ENCODE measurements around the gene AP4S1.
"Not testable (repeated sequence)": the region's sequence is repeated elsewhere in the genome, so short reads cannot be mapped to it uniquely, and the experiment has no call there.

AP4S1 gene

GRCh38 chr14:31025367-31026076 is at the start of gene AP4S1:
AP4S1 (plus strand) TSS chr14:31025649; CDS start chr14:31066197, 40,548 bp downstream.
- no peak for DNase-seq

GRCh38 chr14:30977752-30978151 is 47.7 kb upstream of the AP4S1 start:
- no peak for DNase-seq

- peak; percentile 73 for DNase-seq
These were observed 45.2 kb upstream of the AP4S1 start for GRCh38 chr14:30980106-30980704.

DNA sequence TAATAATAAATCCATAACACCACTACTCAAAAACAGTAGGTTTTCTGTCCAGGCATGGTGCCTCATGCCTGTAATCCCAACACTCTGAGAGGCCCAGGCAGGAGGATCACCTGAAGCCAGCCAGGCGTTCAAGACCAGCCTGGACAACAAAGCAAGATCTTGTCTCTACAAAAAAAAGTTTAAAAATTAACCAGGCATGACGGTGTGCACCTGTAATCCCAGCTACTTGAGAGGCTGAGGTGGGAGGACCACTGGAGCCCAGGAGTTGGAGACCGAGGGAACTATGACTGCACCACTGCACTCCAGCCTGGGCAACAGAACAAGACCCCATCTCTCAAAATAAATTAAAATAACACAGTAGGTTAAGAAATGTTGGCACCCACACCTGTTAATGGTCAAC is 44.5 kb upstream of the AP4S1 start:
- DNase-seq, result no peak

- peak; percentile 20 for DNase-seq
These were observed 42.9 kb upstream of the AP4S1 start for GRCh38 chr14:30982533-30982932.

- no peak for DNase-seq
These were observed 41.6 kb upstream of the AP4S1 start for GRCh38 chr14:30983858-30984257.

GRCh38 chr14:30985796-30986195 is 39.7 kb upstream of the AP4S1 start:
- no peak for DNase-seq

DNA sequence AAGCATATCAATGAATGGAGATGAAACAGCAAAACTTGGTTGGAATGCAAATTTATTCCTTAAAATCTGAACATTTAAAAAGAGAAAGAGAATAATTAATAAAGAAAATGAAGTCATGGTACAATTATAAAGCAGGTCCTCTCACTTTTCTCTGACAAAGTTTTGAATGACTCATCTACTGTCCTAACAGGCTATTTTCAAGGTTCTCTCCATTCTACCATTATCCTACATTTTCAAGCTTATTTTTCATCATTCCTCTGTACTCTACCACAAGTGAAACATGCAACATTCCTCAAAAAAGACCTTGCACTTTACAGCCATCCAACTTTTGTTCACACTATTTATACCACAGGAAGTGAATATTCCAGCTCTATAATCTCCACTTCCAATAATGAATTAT is 36.9 kb upstream of the AP4S1 start:
- no peak for DNase-seq

DNA sequence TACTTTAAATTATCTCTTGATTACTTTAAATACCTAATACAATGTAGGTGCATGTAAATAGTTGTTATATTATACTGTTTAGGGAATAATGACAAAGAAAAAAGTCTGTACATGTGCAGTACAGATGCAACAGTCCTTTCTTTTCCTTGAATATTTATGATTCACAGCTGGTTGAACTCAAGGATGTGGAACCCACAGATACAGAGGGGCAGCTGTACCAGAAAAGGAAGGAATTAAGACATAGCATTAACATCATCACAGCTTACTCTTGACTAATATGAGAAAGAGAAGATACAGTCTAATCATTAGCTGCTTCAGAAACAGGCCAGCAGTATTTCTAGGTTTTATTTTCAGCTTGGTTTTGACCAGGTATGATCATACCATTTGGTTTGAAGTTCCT is 34.7 kb upstream of the AP4S1 start:
- peak; percentile 36 for DNase-seq

GRCh38 chr14:30991408-30991807 is 34.0 kb upstream of the AP4S1 start:
- no peak for DNase-seq

GRCh38 chr14:30993071-30993470 is 32.4 kb upstream of the AP4S1 start:
- DNase-seq, result no peak

DNA sequence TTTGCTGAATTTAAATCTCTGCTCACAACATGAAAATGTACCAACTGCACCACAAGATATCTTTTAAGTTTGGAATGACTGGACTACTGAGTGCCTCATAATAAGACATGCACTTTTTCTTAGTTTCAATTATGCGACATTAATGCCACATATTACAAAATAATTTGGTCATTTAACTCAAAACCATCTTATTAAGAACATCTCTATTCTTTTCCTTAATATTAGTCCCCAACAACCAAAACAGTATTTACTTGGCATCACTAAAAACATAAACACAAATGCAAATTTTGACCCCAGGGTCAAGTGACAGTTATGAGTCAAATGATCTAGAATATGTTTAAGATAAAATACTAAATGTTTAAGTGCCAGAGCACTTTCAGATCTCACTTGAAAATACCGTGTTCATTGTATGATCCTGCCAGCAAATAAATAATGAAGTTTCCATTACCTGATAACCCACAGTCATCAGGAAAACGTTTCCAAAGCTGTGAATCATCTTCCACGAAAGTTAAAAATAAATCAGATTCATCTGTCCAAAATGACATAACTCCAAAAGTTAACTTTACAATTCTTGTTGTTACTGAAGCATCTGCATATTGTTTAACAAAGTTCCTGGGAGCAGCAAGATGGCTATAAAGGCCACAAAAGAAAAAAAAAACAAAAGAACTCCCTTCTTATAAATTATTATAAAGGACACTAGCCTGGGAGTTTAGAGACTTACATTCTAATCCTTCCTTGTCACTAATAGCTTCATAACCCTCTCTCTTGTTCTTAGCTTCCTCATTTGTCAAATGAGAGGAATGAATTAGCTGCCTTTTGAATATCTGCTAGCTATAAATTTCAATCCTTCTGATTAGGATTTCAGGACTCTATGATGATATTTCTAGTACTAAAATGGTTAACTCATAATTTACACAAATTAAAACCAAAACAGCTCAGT is 30.5 kb upstream of the AP4S1 start:
- DNase-seq, result peak; percentile 42

DNA sequence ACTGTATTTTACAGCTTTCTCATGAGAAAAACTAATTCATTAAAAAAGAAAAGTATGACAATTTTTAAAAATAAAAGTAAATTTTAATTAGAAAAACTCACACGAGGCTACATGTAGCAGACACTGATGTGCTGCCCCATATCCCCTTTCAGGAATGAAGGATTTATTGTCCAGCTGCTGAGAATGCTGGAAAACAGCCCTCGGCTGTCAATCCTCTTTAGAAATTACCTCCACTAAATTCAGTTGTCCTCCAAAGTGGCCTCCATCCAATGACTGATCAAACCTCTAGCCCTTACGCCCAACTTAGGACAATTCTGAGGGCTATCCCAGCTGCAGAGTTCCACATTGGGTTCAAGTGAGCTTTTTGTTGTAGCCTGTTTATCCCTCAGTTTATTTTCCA is 29.8 kb upstream of the AP4S1 start:
- DNase-seq, result no peak

DNA sequence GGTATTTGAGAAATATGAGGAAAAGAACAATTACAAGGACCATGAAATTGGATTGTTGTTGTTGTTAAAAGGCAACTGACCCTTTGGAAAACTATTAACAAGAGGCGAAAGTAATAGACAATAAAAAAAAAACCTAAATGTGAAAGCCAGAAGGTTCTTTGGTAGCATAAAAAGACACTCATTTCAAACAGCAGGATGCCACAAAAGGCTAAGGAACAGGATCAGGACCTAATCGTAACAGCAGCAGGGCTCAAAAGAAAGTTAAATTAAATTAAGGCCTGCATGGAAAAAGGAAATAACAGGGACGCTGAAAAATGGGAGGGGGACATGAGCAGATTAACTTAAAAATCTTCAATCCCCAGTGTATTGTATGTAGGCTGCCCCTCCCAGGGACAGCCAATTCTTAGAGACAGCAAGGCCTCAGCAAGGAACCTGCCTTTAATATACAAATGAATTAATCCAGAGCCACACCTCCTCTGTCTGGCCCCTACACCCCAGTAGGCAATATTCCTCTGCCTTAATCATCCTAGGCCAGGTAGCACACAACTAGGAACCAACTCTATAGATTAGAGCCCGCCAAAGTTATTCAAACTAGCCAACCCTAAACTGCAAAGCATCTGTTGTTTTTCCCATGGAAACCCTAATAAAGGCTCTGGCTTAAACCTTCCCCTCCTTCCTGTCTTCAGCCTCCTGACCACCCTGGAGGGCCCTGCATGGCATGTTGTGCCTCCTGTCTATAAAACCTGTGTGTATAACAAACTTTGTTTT is 28.4 kb upstream of the AP4S1 start:
- no peak for DNase-seq

- no peak for DNase-seq
These were observed 27.2 kb upstream of the AP4S1 start for GRCh38 chr14:30998100-30998706.

DNA sequence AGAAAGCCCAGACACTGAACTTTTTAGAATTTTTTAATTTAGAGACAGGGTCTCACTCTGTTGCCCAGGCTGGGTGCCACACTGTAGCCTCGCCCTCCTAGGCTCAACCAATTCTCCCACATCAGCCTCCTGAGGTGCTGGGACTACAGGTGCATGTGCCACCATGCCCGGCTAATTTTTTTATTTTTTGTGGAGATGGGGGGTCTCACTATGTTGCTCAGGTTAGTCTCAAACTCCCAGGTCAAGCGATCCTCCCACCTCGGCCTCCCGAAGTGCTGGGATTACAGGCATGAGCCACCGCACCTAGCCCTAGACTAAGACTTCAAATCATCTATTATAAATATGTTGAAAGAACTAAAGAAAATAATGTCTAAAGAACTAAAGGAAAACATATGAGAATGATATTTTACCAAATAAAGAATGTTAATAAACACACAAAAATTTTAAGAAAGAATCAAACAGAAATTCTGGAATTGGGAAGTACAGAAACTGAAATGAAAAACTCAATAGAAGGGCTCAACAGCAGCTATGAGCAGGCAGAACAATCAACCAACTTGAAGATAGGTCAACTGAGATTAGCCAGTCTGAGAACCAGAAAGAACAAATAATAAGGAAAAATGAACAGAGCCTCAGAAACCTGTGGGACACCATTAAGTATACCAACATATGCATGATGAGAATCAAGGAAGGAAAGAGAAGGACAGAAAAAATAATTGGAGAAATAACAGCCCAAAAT is 26.2 kb upstream of the AP4S1 start:
- no peak for DNase-seq

GRCh38 chr14:31000629-31001338 is 24.7 kb upstream of the AP4S1 start:
- no peak for DNase-seq

- no peak for DNase-seq
These were observed 24.1 kb upstream of the AP4S1 start for GRCh38 chr14:31001339-31001658.

GRCh38 chr14:31003284-31003683 is 22.2 kb upstream of the AP4S1 start:
- no peak for DNase-seq

DNA sequence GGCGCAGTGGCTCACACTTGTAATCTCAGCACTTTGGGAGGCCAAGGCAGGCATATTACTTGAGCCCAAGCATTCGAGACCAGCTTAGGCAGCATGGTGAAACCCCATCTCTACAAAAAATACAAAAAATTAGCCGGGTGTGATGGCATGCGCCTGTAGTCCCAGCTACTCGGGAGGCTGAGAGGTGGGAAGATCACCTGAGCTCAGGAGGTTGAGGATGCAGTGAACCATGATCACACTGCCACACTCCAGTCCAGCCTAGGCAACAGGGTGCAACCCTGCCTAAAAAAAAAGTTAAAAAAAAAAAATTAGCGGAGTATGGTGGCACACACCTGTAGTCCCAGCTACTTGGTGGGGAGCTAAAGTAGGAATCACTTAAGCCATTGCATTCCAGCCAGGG is 21.4 kb upstream of the AP4S1 start:
- not testable (repeated sequence) for DNase-seq

- no peak for DNase-seq
These were observed 18.7 kb upstream of the AP4S1 start for GRCh38 chr14:31006703-31007102.
